GM12874 (cell line): ENCODE measurements around the gene DNAH17.

Experiments
- CTCF ChIP-seq: IDR thresholded peaks from 2 replicates; pipeline ENCODE4 v1.5.1; 2011; ENCODE audit warnings: low read depth, mild to moderate bottlenecking, control low read depth, low read length, moderate library complexity; ENCODE audit not compliant: insufficient read depth

Gene DNAH17

GRCh38 chr17:78507526-78507925 is 69.7 kb downstream of the DNAH17 start:
- TF ChIP-seq CTCF, result no peak

DNA sequence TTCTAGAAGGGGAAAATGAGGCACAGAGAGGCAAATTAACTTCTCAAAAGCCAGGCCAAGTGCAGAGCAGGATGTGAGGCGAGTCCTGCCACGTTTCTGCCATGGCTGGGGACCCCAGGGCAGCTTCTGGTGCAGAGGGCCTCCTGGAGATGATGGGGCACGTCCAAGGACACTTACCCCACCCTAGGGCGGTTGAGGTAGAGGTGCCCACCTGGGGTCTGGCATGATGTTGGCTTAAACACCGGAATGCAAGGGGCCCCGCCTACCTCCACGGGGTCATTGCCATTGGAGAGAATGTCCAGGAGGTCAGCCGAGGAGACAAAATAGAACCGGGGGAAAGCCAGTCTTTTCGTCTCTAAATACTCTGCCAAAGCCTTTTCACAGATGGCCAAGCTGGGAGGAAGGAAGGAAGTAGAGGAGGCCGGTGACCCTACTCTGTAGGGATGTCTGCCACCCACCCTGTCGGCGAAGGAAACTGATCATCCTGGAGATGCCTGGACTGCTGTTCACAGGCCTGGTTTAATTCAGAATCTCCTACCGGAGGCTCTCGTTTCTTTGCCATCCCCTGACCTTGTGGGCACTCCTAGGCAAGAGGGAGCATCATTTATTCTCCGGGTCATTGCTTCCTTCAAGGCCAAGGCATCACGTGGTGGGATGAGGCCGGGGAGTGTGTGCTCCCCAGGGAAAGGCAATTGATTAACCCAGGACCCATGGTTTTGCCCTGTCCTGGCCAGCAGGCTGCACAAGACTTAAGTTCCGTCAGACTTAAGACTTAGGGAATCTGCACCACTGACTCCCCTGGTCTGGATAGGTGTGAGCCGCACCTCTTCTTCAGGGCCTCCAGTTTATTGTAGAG is 70.5 kb downstream of the DNAH17 start:
- TF ChIP-seq CTCF, result no peak

DNA sequence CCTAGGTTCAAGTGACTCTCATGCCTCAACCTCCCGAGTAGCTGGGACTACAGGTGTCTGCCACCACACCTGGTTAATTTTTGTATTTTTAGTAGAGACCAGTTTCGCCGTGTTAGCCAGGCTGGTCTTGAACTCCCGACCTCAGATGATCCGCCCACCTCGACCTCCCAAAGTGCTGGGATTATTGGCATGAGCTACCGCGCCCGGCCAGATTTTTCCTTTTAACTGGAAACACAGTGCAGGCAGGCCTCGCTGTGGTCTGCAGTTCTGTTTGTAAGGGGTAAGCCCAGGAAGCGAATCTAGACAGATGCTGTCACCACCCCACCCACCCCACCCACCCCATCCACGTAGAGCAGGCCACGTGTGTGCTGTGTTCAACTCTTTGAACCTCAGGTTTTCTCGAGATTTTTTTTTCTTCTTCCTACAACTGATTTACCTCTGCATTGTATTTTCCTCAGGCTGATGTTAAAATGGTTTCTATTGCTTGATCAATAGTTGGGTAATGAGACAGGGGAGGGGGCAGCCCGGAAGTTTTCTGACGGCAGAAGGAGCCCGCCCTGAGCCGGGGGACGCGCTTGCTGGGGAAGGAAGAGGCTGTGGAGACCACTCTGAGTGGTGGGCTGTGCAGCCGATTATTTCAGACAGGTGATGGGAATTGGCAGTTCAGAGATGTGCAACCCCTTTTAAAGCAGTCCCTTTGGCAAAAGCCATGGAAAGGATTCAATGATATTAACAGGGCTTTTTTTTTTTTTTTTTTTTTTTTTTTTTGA is 72.9 kb downstream of the DNAH17 start:
- TF ChIP-seq CTCF, result no peak

DNA sequence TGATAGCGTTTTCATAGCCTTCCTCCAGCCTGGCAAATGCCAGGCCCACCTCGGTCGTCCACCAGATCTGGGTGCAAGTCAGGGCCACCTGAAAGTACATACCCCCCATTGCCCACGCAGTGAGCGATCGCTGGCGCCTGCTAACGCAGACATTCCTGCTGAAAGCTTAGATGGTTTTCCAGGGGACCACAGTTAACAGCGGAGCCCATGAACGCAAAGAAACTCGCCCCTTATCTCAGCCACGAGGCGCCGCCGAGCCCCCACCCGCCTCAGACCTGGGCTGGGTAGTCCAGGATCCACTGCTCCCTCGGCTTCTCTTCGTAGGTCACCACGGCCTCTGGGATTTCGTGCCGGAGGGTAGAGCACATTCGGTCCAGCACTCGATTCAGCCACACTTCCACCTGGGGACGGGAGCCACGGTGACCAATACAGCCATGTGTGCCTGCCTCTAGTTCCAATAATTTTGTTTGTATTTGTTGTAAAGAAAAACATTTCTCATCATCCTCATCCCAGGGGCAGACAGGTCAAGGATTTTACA is 74.5 kb downstream of the DNAH17 start:
- TF ChIP-seq CTCF, result no peak

GRCh38 chr17:78501241-78502036 is 75.8 kb downstream of the DNAH17 start:
- TF ChIP-seq CTCF, result no peak

DNA sequence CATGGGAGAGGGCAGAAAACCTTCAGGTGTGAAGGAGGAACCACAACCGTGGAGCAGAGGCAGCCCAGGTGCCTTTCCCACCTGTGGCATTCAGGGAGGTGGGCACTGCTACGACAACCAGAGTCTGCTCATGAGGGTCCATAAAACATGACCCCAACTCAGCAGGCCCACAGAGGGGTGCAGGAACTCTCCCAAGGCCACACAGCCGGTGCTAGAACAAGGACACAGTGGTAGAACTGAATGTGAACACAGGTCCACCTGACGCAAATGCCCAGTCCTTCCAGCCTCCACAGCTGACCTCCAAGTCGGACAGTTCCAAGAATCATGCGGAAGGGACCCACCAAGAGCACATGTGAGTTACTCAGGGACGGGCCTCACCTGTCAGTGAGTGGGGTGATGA is 76.4 kb downstream of the DNAH17 start:
- no peak for TF ChIP-seq CTCF
